IMR-90 (cell line): ENCODE measurements around the gene TMEM117. TPM values are rescaled to one million over a fixed set of nuclear protein-coding genes. Genes with fewer than 3 reads are reported as not detected.

Source experiments
- ATAC-seq: fragments of 200-7000 bp; cut with Tn5 transposase; 2 replicates; pipeline ENCODE4 v1.9.1; 2020; ENCODE audit warnings: low read depth, mild to moderate bottlenecking, moderate library complexity
- BruUV-seq: library from RNA; stranded (reverse); fragments of 400-500 nt; replicated peaks from 2 replicates; lab custom pipeline; 2021; lab: Mats Ljungman, UMichigan
- CTCF ChIA-PET: fragments of 300-600 bp; formaldehyde crosslinking; extraction: SDS; loops from one replicate; lab custom pipeline; 2021; ENCODE audit warnings: antibody characterized with exemption; lab: Yijun Ruan, JAX
- POLR2A ChIA-PET: fragments of 300-600 bp; sonication (Branson Sonifier 250); formaldehyde crosslinking; loops from one replicate; lab custom pipeline; 2022; ENCODE audit warnings: antibody characterized with exemption; ENCODE audit not compliant: unreplicated experiment; lab: Charles Lee
- DNase-seq: peaks from one replicate; pipeline ENCODE4 v3.0.0; 2013
- H2AFZ ChIP-seq: replicated peaks from 2 replicates; pipeline ENCODE3; 2013; ENCODE audit warnings: low read length, mild to moderate bottlenecking; ENCODE audit not compliant: poor library complexity
- H2AK5ac ChIP-seq: 2 replicates; pipeline ENCODE4 v1.6.1; 2013; ENCODE audit warnings: low read depth, low read length, inconsistent platforms
- H2AK9ac ChIP-seq: replicated peaks from 2 replicates; pipeline ENCODE3; 2013; ENCODE audit warnings: mild to moderate bottlenecking, low read depth, low read length, moderate library complexity; ENCODE audit not compliant: poor library complexity
- H2BK120ac ChIP-seq: 2 replicates; pipeline ENCODE4 v1.6.1; 2013; ENCODE audit warnings: low read depth, low read length, inconsistent platforms
- H2BK15ac ChIP-seq: 3 replicates; pipeline ENCODE4 v1.6.1; 2013; ENCODE audit warnings: low read depth, low read length, inconsistent platforms
- H2BK20ac ChIP-seq: 2 replicates; pipeline ENCODE4 v1.6.1; 2013; ENCODE audit warnings: low read depth, mild to moderate bottlenecking, inconsistent platforms, low read length, moderate library complexity
- H2BK5ac ChIP-seq: 2 replicates; pipeline ENCODE4 v1.6.1; 2013; ENCODE audit warnings: mild to moderate bottlenecking, low read depth, low read length, inconsistent platforms; ENCODE audit not compliant: poor library complexity, severe bottlenecking
- H3K14ac ChIP-seq: replicated peaks from 2 replicates; pipeline ENCODE4 v1.6.1; 2013; ENCODE audit warnings: low read depth, low read length, inconsistent platforms
- H3K18ac ChIP-seq: 2 replicates; pipeline ENCODE4 v1.6.1; 2013; ENCODE audit warnings: low read depth, low read length, control low read depth
- H3K23ac ChIP-seq: 2 replicates; pipeline ENCODE4 v1.6.1; 2013; ENCODE audit warnings: low read depth, low read length, inconsistent platforms
- H3K27ac ChIP-seq: 2 replicates; pipeline ENCODE4 v1.5.1; 2013; ENCODE audit warnings: mild to moderate bottlenecking, control low read depth, low read length; ENCODE audit not compliant: insufficient read depth
- H3K27me3 ChIP-seq: 2 replicates; pipeline ENCODE4 v1.6.1; 2013; ENCODE audit warnings: low read length; ENCODE audit not compliant: control insufficient read depth, insufficient read depth
- H3K36me3 ChIP-seq: 2 replicates; pipeline ENCODE4 v1.6.1; 2013; ENCODE audit warnings: low read length, mixed read lengths; ENCODE audit not compliant: control insufficient read depth, insufficient read depth
- H3K4ac ChIP-seq: 2 replicates; pipeline ENCODE4 v1.6.1; 2013; ENCODE audit warnings: low read depth, low read length, inconsistent platforms
- H3K4me1 ChIP-seq: 2 replicates; pipeline ENCODE4 v1.6.1; 2013; ENCODE audit warnings: low read length, mixed read lengths; ENCODE audit not compliant: control insufficient read depth, insufficient read depth
- H3K4me2 ChIP-seq: 2 replicates; pipeline ENCODE4 v1.6.1; 2013; ENCODE audit warnings: low read depth, mild to moderate bottlenecking, control low read depth, low read length, moderate library complexity
- H3K4me3 ChIP-seq: 2 replicates; pipeline ENCODE4 v1.5.1; 2013; ENCODE audit warnings: low read depth, mild to moderate bottlenecking, control low read depth, low read length, moderate library complexity; ENCODE audit not compliant: insufficient read depth
- H3K56ac ChIP-seq: 2 replicates; pipeline ENCODE4 v1.6.1; 2013; ENCODE audit warnings: low read length, inconsistent platforms; ENCODE audit not compliant: insufficient read depth; ENCODE audit errors: extremely low read depth
- H3K79me1 ChIP-seq, 2 experiments: 2 replicates each; pipeline ENCODE4 v1.6.1; 2013; ENCODE audit warnings: low read length in 2 of 2, inconsistent platforms in 1 of 2, low read depth in 1 of 2
- H3K9ac ChIP-seq: 2 replicates; pipeline ENCODE4 v1.6.1; 2013; ENCODE audit warnings: low read depth, low read length, control low read depth
- H3K9me1 ChIP-seq: 2 replicates; pipeline ENCODE4 v1.6.1; 2013; ENCODE audit warnings: low read length, inconsistent platforms; ENCODE audit not compliant: insufficient read depth
- H3K9me3 ChIP-seq: 2 replicates; pipeline ENCODE4 v1.6.1; 2013; ENCODE audit warnings: low read length; ENCODE audit not compliant: control insufficient read depth, insufficient read depth
- H4K20me1 ChIP-seq: 2 replicates; pipeline ENCODE4 v1.6.1; 2013; ENCODE audit warnings: low read length, inconsistent platforms; ENCODE audit not compliant: insufficient read depth
- H4K5ac ChIP-seq: 2 replicates; pipeline ENCODE4 v1.6.1; 2013; ENCODE audit warnings: mild to moderate bottlenecking, low read depth, low read length, control low read depth
- H4K8ac ChIP-seq, 2 experiments: 2 replicates each; pipeline ENCODE4 v1.6.1; 2013; ENCODE audit warnings: low read depth in 2 of 2, low read length in 2 of 2, control low read depth in 1 of 2, inconsistent platforms in 1 of 2
- H4K91ac ChIP-seq: 2 replicates; pipeline ENCODE4 v1.6.1; 2013; ENCODE audit warnings: low read depth, low read length, inconsistent platforms; ENCODE audit not compliant: insufficient read depth
- RFX5 ChIP-seq: IDR thresholded peaks from 2 replicates; pipeline ENCODE4 v1.8.0; 2012; ENCODE audit warnings: low read depth, mild to moderate bottlenecking, low read length, moderate library complexity
- SMC3 ChIP-seq: fragments of 150-350 bp; IDR thresholded peaks from 2 replicates; pipeline ENCODE4 v1.6.1; 2016; ENCODE audit warnings: low read depth, mild to moderate bottlenecking, antibody characterized with exemption, low read length, moderate library complexity
- WGBS, 2 experiments: methylation state at CpG; one replicate each; pipeline versions ENCODE4 v1.1.5 to v1.1.7; 2013; ENCODE audit warnings: missing lambda C conversion rate in 2 of 2; ENCODE audit not compliant: insufficient read length in 1 of 2; ENCODE audit errors: extremely low coverage in 2 of 2; 5-methylcytosine and 5-hydroxymethylcytosine counted together
- dilution Hi-C: fragments of 300-500 bp; cut with HindIII; formaldehyde crosslinking; loops from one replicate; pipeline ENCODE4 v1.14.3; 2018; ENCODE audit warnings: low sequenced_read_pairs; ENCODE audit not compliant: unreplicated experiment
- in situ Hi-C: fragments of 300-500 bp; cut with MboI; formaldehyde crosslinking; loops from 3 replicates; pipeline ENCODE4 v1.14.3; 2019; ENCODE audit warnings: low sequenced_read_pairs, inconsistent platforms, mixed read lengths
- intact Hi-C: fragments of 100-400 bp; cut with micrococcal nuclease; formaldehyde crosslinking; loops from 2 replicates; pipeline ENCODE4 v1.10.0; 2022
- polyA plus RNA-seq, 3 experiments: library from polyadenylated mRNA; depleted of rRNA; stranded (reverse); fragments of >200 nt; gene quantifications; 2 replicates each; pipeline ENCODE4 v1.2.3, GENCODE V29; 2012; ENCODE audit warnings: low replicate concordance in 1 of 3
- total RNA-seq: library from RNA; depleted of rRNA; stranded (reverse); fragments of >200 nt; gene quantifications from 2 replicates; pipeline ENCODE4 v1.2.3, GENCODE V29; 2012

Gene TMEM117
- total and polyA plus RNA-seq, 2 of the 4 experiments (the other 2 are of a cell fraction): 8.7 to 21.0 TPM

DNA sequence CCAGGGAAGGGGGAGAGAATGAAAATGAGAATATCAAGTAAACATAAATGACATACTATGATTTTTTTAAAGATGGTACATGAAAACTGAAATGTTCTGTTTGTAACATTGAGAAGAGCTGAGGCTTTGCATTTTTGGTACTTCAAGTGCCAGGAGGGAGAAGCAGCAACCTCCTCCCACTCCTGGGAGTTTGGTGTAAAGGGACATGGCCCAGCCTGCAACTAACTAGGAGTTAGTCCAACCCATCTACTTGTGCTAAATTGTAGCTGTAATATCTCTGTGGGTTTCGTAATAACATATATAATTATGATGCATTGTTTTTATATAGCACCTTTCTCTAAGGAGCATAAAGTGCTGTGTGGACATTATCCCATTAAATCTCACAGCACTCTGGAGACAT lies 522.8 kb downstream of the TMEM117 start:
- no peak overlapping the region for H2BK20ac ChIP-seq
- no peaks in the 10 kb centered on the region for H4K20me1 ChIP-seq
- no peak overlapping the region for H3K9ac ChIP-seq
- no CpG with 5 or more reads among the region's 1 CpG for WGBS, 2 experiments
- no peak overlapping the region for H2AFZ ChIP-seq
- no peak overlapping the region for H3K4me2 ChIP-seq
- DNase-seq: no peak
- ATAC-seq: no peak
- ChIA-PET CTCF (no interaction called here), POLR2A (no interaction called here)
- H3K4me3 ChIP-seq: no peak overlapping the region
- no peak overlapping the region for H4K5ac ChIP-seq
- H3K9me3 ChIP-seq: no peaks in the 10 kb centered on the region
- no peak overlapping the region for H2BK15ac ChIP-seq
- H2AK5ac ChIP-seq: no peak overlapping the region
- H3K79me1 ChIP-seq: no peaks in the 10 kb centered on the region
- H2BK120ac ChIP-seq: no peak overlapping the region
- no peak overlapping the region for H3K27ac ChIP-seq
- no peaks in the 10 kb centered on the region for H3K36me3 ChIP-seq
- intact Hi-C loops (no loop called here), dilution Hi-C loops (no loop called here), in situ Hi-C loops (no loop called here)
- H4K91ac ChIP-seq: no peak overlapping the region
- no peak overlapping the region for H3K14ac ChIP-seq
- no peak overlapping the region for H3K56ac ChIP-seq
- H3K18ac ChIP-seq: no peak overlapping the region
- H3K4ac ChIP-seq: no peak overlapping the region
- H2AK9ac ChIP-seq: no peak overlapping the region
- no peaks in the 10 kb centered on the region for H3K27me3 ChIP-seq
- no peaks in the 10 kb centered on the region for H3K9me1 ChIP-seq
- TF ChIP-seq SMC3 (no peak), RFX5 (no peak)
- H2BK5ac ChIP-seq: no peak overlapping the region
- H4K8ac ChIP-seq: no peak overlapping the region
- BruUV-seq: no TSS peak
- H3K4me1 ChIP-seq: no peaks in the 10 kb centered on the region
- no peak overlapping the region for H3K23ac ChIP-seq
